ENCODE results near the gene TPD52L1. TPM values are rescaled to one million over a fixed set of nuclear protein-coding genes. Genes with fewer than 3 reads are reported as not detected.

Gene TPD52L1
- total and polyA plus RNA-seq, 2 donors from 2014 or later, result 69.1 to 91.1 TPM

DNA sequence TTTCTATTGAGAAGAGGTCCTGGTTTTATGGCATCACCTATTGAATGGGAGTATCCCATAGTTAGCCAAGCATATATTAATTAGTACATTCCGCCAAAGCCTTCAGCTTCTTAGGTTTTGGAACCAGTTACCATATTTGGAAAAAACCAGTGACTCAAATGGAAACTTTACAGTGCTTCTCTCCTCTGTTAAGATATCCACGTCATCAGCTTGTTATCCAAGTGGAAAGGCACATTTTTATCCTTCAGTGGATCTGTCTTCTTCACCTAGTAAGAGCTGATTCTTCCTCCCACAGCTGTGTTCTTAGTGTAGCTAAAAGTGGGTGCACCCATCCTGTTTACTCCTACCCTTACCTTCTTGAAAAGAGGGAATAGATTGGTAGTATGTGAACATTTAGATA, 34.5 kb downstream of the TPD52L1 start:
- no peak for FAIRE-seq

DNA sequence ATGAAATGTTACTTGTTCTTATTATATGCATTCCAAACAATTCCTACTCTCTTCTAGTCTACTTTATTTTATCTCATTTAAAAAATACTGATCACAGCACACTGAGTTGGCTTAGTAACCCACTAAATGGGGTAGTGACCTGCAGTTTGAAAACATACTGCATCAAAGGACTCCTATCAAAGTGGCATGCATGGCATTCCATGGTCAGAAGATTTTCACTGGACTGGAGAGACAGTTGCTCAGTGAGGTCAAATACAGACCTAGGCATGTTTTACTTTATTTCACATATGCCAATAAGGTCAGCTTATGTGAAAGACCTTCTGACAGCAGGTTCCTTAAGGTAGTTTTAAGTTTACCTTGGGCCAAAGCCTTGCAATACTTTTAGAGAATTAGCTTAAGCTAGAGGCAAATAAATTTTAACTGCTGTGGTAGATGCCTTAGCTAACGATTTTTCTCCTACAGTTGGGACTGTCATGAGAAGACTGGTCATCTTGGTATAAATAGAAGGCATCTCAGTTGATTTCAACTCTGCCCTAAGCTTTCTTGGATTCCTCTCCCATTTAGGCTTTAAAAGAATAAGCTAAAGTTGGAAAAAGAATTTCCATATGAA, 35.1 kb downstream of the TPD52L1 start:
- intact Hi-C loops (cut with DNase I), result no loop called here
- no peaks in the 10 kb centered on the region for H3K36me3 ChIP-seq (ENCODE audit: control insufficient read depth in 2 of 3, insufficient read depth in 3 of 3, low read length in 3 of 3)
- H3K27ac ChIP-seq (ENCODE audit: low read depth in 2 of 2, low read length in 2 of 2), result no peak overlapping the region
- FAIRE-seq (no peak), DNase-seq (no peak)
- H3K9me3 ChIP-seq (ENCODE audit: control insufficient read depth in 2 of 3, insufficient read depth in 1 of 3, low read length in 3 of 3), result no peaks in the 10 kb centered on the region
- H3K9ac ChIP-seq (ENCODE audit: low read length in 3 of 3), result no peak overlapping the region
- TF ChIP-seq, protein P1, sequence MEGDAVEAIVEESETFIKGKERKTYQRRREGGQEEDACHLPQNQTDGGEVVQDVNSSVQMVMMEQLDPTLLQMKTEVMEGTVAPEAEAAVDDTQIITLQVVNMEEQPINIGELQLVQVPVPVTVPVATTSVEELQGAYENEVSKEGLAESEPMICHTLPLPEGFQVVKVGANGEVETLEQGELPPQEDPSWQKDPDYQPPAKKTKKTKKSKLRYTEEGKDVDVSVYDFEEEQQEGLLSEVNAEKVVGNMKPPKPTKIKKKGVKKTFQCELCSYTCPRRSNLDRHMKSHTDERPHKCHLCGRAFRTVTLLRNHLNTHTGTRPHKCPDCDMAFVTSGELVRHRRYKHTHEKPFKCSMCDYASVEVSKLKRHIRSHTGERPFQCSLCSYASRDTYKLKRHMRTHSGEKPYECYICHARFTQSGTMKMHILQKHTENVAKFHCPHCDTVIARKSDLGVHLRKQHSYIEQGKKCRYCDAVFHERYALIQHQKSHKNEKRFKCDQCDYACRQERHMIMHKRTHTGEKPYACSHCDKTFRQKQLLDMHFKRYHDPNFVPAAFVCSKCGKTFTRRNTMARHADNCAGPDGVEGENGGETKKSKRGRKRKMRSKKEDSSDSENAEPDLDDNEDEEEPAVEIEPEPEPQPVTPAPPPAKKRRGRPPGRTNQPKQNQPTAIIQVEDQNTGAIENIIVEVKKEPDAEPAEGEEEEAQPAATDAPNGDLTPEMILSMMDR (IDR thresholded peaks at IDR 0.05; ENCODE audit: borderline replicate concordance, extremely low read depth, insufficient read depth), result no peak
- no peaks in the 10 kb centered on the region for H3K27me3 ChIP-seq (ENCODE audit: control insufficient read depth, insufficient read depth, low read length)
- no peak overlapping the region for H3K4me3 ChIP-seq (ENCODE audit: low read length in 3 of 3)
- H3K4me1 ChIP-seq (ENCODE audit: control insufficient read depth in 2 of 3, insufficient read depth in 2 of 3, low read depth in 1 of 3, low read length in 3 of 3), result peaks cover 0 to 2% (median 0%) of the 10 kb centered on the region in 3 donors

More for the DNA sequence above, 34.5 kb downstream of the TPD52L1 start:
- no peak for DNase-seq
- no peaks in the 10 kb centered on the region for H3K36me3 ChIP-seq (ENCODE audit: control insufficient read depth in 2 of 3, insufficient read depth in 3 of 3, low read length in 3 of 3)
- no peak overlapping the region for H3K27ac ChIP-seq (ENCODE audit: low read depth in 2 of 2, low read length in 2 of 2)
- intact Hi-C loops (cut with DNase I), result no loop called here
- no peaks in the 10 kb centered on the region for H3K27me3 ChIP-seq (ENCODE audit: control insufficient read depth, insufficient read depth, low read length)
- no peaks in the 10 kb centered on the region for H3K9me3 ChIP-seq (ENCODE audit: control insufficient read depth in 2 of 3, insufficient read depth in 1 of 3, low read length in 3 of 3)
- H3K9ac ChIP-seq (ENCODE audit: low read length in 3 of 3), result no peak overlapping the region
- TF ChIP-seq, protein P1 (IDR thresholded peaks at IDR 0.05; ENCODE audit: borderline replicate concordance, extremely low read depth, insufficient read depth), result no peak
- peaks cover 0 to 2% (median 0%) of the 10 kb centered on the region in 3 donors for H3K4me1 ChIP-seq (ENCODE audit: control insufficient read depth in 2 of 3, insufficient read depth in 2 of 3, low read depth in 1 of 3, low read length in 3 of 3)
- H3K4me3 ChIP-seq (ENCODE audit: low read length in 3 of 3), result no peak overlapping the region

DNA sequence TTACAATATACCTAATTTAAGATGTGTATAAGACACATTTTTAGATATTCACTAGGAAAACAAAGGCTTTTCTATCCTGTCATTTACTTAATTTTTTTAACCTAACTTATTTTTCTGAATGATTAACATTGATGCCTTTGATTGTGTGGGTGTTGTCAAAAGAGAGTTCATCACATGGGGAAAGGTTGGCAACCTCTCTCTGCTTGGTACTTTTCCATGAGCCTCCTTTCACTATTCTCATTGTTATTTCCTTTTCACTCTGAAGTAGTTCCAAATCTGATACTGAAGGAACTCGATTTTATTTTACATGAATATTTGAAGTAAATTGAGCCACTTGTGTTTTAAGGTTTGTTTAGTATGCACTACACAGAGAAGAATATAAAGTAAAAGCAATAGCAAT, 35.9 kb downstream of the TPD52L1 start:
- Histone ChIP-seq H3K36me3 (ENCODE audit: control insufficient read depth in 2 of 3, insufficient read depth in 3 of 3, low read length in 3 of 3) (no peaks in the 10 kb centered on the region), H3K27ac (ENCODE audit: low read depth in 2 of 2, low read length in 2 of 2) (no peak overlapping the region)
- intact Hi-C loops (cut with DNase I), result no loop called here

More for the DNA sequence above, 35.9 kb downstream of the TPD52L1 start:
- H3K9ac ChIP-seq (ENCODE audit: low read length in 3 of 3), result no peak overlapping the region
- H3K27me3 ChIP-seq (ENCODE audit: control insufficient read depth, insufficient read depth, low read length), result no peaks in the 10 kb centered on the region
- H3K9me3 ChIP-seq (ENCODE audit: control insufficient read depth in 2 of 3, insufficient read depth in 1 of 3, low read length in 3 of 3), result no peaks in the 10 kb centered on the region
- no peak overlapping the region for H3K4me3 ChIP-seq (ENCODE audit: low read length in 3 of 3)
- peaks cover 0 to 2% (median 0%) of the 10 kb centered on the region in 3 donors for H3K4me1 ChIP-seq (ENCODE audit: control insufficient read depth in 2 of 3, insufficient read depth in 2 of 3, low read depth in 1 of 3, low read length in 3 of 3)
- no peak for DNase-seq
- TF ChIP-seq, protein P1 (IDR thresholded peaks at IDR 0.05; ENCODE audit: borderline replicate concordance, extremely low read depth, insufficient read depth), result no peak
- FAIRE-seq, result peak; percentile 62
